HFFc6 (cell line): ENCODE results near the gene NMUR1. TPM values are rescaled to one million over a fixed set of nuclear protein-coding genes. Genes with fewer than 3 reads are reported as not detected.
A peak's percentile ranks its signal among the peaks of the same experiment; 100 is the strongest.

Experiments used
- DNase-seq: peaks from one replicate; pipeline ENCODE4 v3.0.0-alpha.2; 2018
- H3K27ac Mint-ChIP-seq: 2 replicates; pipeline ENCODE4 v1.8.0; 2020; ENCODE audit warnings: mild to moderate bottlenecking, mixed read lengths
- H3K27me3 Mint-ChIP-seq: 2 replicates; pipeline ENCODE4 v1.8.0; 2021; ENCODE audit warnings: mild to moderate bottlenecking, moderate library complexity, mixed read lengths; ENCODE audit not compliant: insufficient read depth
- H3K36me3 Mint-ChIP-seq: 2 replicates; pipeline ENCODE4 v1.8.0; 2021; ENCODE audit warnings: low read depth, mixed read lengths
- H3K4me1 Mint-ChIP-seq: 2 replicates; pipeline ENCODE4 v1.8.0; 2020; ENCODE audit warnings: low read depth, mixed read lengths
- H3K4me3 Mint-ChIP-seq: 2 replicates; pipeline ENCODE4 v1.8.0; 2020; ENCODE audit warnings: mild to moderate bottlenecking, moderate library complexity, mixed read lengths
- H3K9me3 Mint-ChIP-seq: 2 replicates; pipeline ENCODE4 v1.8.0; 2020; ENCODE audit warnings: mild to moderate bottlenecking, mixed read lengths
- CTCF ChIP-seq: fragments of 200-600 bp; sonication (generic); IDR thresholded peaks from 2 replicates; pipeline ENCODE4 v1.5.0; 2021; ENCODE audit warnings: antibody characterized with exemption, mild to moderate bottlenecking
- total RNA-seq, 6 experiments: library from RNA; stranded (reverse); fragmentation: NEBNext Ultra II Directional; extraction: Animal tissue kit (Norgen Biotek cat#: 25700); gene quantifications; 2 replicates in 1 of 6; 3 replicates in 5 of 6; pipeline ENCODE4 v1.2.3, GENCODE V29; 2021

NMUR1 gene
- total RNA-seq, 6 experiments from 2014 or later, result not detected

- no peaks in the 10 kb centered on the region for H3K9me3 Mint-ChIP-seq
- no peak for DNase-seq
These were observed 14.6 kb downstream of the NMUR1 start for GRCh38 chr2:231515603-231516002.

GRCh38 chr2:231514951-231515297 lies 15.3 kb downstream of the NMUR1 start:
- no peaks in the 10 kb centered on the region for H3K36me3 Mint-ChIP-seq
- peaks cover 5% of the 10 kb centered on the region for H3K27me3 Mint-ChIP-seq
- peak overlapping the region; percentile 97 for H3K27ac Mint-ChIP-seq
- peak overlapping the region; percentile 94 for H3K4me3 Mint-ChIP-seq
- DNase-seq, result no peak
- TF ChIP-seq CTCF, result no peak
- peaks cover 15% of the 10 kb centered on the region for H3K4me1 Mint-ChIP-seq
- H3K9me3 Mint-ChIP-seq, result no peaks in the 10 kb centered on the region

More at GRCh38 chr2:231515603-231516002, 14.6 kb downstream of the NMUR1 start:
- H3K27ac Mint-ChIP-seq, result no peak overlapping the region
- no peak overlapping the region for H3K4me3 Mint-ChIP-seq
- H3K4me1 Mint-ChIP-seq, result peaks cover 15% of the 10 kb centered on the region
- no peak for TF ChIP-seq CTCF
- H3K36me3 Mint-ChIP-seq, result no peaks in the 10 kb centered on the region
- H3K27me3 Mint-ChIP-seq, result peaks cover 5% of the 10 kb centered on the region

GRCh38 chr2:231514225-231514950 lies 15.9 kb downstream of the NMUR1 start:
- DNase-seq, result peak; percentile 95
- H3K4me1 Mint-ChIP-seq, result peaks cover 15% of the 10 kb centered on the region
- H3K9me3 Mint-ChIP-seq, result no peaks in the 10 kb centered on the region
- H3K36me3 Mint-ChIP-seq, result no peaks in the 10 kb centered on the region
- H3K27me3 Mint-ChIP-seq, result peaks cover 5% of the 10 kb centered on the region
- H3K27ac Mint-ChIP-seq, result peak overlapping the region; percentile 97
- no peak for TF ChIP-seq CTCF
- H3K4me3 Mint-ChIP-seq, result peak overlapping the region; percentile 94

- Mint-ChIP-seq H3K9me3 (no peaks in the 10 kb centered on the region), H3K27ac (peak overlapping the region; percentile 97), H3K27me3 (peaks cover 5% of the 10 kb centered on the region), H3K36me3 (no peaks in the 10 kb centered on the region), H3K4me1 (peaks cover 15% of the 10 kb centered on the region), H3K4me3 (peak overlapping the region; percentile 94)
- no peak for DNase-seq
- TF ChIP-seq CTCF, result no peak
These were observed 16.5 kb downstream of the NMUR1 start for GRCh38 chr2:231513746-231514224.

- no peak overlapping the region for H3K4me3 Mint-ChIP-seq
- DNase-seq, result no peak
These were observed 18.0 kb downstream of the NMUR1 start for GRCh38 chr2:231512222-231512621.

More at GRCh38 chr2:231512222-231512621, 18.0 kb downstream of the NMUR1 start:
- Mint-ChIP-seq H3K9me3 (no peaks in the 10 kb centered on the region), H3K27me3 (peaks cover 5% of the 10 kb centered on the region; the same call in 1 of the 2 replicates), H3K36me3 (no peaks in the 10 kb centered on the region), H3K4me1 (peaks cover 15% of the 10 kb centered on the region), H3K27ac (no peak overlapping the region)
- TF ChIP-seq CTCF, result no peak
